GM21447 (cell line): ENCODE data around the gene ITK.
A peak's percentile ranks its signal among the peaks of the same experiment; 100 is the strongest.
"Not testable (repeated sequence)": the region's sequence is repeated elsewhere in the genome, so short reads cannot be mapped to it uniquely, and the experiment has no call there.

ENCODE experiments used
- ATAC-seq: cut with Tn5 transposase; IDR thresholded peaks from one replicate; pipeline ENCODE4 v1.9.1; 2021; ENCODE audit not compliant: unreplicated experiment

The ITK gene

DNA sequence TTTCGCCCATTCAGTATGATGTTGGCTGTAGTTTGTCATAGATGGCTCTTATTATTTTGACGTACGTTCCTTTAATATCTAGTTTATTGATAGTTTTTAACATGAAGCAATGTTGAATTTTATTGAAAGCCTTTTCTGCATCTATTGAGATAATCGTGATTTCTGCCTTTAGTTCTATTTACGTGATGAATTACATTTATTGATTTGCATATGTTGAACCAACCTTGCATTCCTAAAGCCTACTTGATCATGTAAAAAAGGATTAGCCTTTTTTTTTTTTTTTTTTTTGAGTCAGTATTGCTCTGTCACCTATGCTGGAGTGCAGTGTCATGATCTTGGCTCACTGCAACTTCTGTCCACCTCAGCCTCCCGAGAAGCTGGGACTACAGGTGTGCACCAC is 25.1 kb downstream of the ITK start:
- no peak for ATAC-seq

DNA sequence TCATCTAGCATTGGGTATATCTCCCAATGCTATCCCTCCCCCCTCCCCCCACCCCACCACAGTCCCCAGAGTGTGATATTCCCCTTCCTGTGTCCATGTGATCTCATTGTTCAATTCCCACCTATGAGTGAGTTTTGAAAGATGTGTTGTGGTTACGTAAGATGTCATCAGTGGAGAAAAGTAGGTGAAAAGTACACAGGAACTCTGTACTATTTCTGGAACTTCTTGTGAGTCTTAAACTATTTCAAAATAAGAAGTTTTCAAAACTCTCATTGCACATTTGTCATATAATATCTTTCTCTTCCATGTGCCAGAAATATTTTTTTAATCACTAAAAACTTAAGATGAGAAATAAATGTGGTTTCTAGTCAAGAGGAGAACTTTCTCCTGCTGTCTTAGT is 30.0 kb downstream of the ITK start:
- not testable (repeated sequence) for ATAC-seq

DNA sequence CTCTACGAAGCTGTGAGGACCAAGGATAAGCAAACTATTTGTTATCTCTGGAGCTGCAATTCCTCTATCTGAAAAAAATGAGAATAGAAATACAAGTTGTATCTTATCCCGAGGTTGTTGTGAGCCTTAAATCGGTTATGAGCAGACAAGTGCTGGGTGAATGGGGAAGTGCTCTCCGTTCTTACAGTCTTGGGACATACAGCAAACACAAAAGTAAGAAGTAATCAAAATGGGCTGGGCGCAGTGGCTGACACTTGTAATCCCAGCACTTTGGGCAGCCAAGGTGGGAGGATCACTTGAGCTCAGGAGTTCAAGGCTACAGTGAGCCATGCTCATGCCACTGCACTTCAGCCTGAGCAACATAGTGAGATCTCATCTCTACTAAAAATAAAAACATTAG is 31.7 kb downstream of the ITK start:
- ATAC-seq, result no peak

DNA sequence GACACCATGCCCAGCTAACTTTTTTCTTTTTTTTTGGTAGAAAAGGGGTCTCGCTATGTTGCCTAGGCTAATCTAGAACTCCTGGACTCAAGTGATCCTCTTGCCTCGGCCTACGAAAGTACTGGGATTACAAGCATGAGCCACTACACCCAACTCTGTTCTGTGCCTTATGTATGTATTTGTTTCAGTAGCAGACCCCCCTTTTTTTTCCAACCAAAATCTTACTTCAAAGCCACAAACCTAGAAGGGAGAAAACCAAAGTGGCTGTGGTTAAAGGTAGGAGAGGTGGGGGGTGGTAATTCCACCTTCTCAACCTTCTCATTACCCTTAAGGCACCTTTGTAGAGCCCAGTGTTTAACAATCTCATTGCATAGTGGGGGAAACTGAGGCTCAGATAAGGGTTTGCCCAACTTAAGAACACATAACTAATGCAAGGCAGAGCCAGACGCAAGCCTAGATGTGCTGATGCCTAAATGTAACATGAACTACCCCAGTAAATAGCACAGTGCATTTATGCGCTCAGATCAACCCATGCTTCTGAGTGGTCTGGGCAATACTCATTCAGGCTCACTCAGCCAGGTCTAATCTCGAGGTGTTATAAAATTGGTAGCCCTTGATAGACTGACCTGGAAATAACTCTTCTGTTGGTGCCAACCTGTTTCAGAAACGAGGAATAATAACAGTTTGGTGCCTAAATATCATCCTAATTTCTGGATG is 33.0 kb downstream of the ITK start:
- no peak for ATAC-seq

DNA sequence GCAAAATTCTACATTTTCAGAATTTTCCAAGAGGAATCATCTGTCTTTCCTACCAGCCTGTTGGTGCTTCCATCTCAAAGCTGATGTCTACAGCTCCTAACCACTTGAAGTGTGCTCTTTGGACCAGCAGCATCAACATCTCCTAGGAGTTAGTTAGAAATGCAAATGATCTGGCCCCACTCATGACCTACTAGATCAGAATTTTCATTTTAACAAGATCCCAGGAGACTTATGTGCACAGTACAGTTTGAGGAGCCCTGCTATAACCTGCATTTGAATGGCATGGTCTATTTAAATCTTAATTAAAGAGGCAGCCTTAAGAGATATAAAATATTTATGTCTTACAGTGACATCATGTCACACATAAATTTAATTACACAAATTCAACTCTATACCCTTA is 33.8 kb downstream of the ITK start:
- no peak for ATAC-seq

DNA sequence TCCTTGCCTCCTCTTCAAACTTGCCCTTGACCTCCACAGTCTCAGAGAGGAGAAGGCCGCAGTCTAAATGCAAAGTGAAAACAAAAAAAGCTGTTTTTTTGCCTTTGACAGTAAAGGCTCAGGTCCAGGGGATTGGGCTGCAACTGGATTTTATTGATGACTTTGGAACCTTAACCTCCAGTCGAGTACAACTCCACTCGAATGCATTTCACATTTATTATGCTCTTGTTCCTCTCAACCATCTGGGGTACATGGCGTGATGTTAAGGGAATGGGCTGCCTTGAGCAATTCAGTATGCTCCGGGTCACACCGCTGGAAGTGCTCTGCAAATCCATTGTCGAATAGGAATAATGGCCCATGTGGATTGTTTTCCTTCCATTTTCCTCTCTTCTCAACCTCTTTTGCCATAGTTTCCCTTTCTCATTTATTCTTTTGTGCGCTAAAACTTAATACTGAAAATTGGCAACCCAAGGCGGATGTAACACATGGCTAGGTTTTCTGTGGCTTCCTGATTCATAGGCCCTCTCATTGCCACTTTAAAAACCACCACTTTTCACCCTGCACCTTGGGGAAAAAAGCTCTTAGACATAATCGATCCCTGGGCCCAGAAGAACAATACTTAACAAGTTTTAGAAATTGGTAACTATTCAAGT is 34.3 kb downstream of the ITK start:
- ATAC-seq, result peak; percentile 47

DNA sequence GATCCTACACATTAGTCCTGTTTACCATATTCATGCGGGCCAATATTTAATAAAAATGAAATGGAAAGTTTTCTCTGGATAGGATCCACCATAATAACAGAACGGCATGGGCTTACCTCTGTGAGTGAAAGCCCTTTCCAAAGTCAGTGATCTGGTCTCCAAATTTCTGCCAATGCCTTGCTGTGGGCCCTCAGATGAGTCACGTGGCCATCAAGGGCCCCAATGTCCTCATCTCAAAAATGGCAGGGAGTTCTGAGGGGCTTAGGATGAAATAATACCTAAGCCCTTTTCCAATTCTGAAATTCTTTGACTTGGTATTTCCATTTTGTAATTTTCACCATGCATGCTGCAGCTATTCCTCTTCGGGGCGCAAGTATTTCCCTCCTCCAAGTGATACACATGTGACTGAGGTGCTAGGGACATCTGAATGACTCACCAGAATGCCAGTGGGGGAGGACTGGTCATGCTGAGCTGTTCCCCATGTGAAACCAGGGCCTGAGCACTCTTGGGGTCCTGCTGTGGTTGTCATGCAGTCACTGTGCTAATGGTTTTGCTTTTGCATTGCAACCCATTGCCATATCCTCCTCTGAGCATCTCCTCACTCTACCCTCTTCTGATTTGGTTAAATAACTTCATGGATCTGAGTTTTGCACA is 35.0 kb downstream of the ITK start:
- ATAC-seq, result no peak

DNA sequence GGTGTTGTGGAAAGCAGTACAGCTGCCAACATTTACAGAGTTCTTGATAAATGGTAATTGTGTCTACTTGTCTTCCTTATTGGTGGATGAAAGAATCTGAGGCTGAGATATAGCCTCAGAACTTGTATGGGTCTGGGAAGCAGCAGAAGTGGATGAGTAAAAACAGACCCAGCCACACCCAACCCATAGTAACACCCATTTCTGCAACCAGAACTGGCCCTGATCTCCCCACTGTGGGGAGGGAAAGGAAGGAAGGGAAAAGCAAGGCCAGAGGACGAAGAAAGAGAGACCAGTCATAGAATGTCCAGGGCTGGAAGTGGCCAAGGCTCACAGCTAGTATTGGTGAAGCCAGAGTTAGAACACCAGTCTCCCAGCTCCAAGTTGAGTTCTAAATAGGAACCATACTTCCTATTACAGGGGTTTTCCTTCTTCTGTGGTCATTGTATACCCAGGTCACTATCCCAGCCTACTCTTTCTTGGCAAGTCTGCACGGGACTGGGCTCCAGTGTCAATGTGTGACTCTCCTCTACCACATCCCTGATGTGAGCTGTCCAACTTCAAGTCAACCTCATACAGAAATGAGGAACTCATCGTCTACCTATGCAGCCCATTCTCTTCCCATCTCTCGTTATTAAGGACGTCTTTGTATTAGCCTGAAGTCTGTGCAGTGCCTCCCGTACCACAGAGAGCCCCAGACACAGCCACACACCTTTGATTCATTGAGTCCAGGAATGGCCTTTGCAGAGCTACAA is 35.9 kb downstream of the ITK start:
- no peak for ATAC-seq

DNA sequence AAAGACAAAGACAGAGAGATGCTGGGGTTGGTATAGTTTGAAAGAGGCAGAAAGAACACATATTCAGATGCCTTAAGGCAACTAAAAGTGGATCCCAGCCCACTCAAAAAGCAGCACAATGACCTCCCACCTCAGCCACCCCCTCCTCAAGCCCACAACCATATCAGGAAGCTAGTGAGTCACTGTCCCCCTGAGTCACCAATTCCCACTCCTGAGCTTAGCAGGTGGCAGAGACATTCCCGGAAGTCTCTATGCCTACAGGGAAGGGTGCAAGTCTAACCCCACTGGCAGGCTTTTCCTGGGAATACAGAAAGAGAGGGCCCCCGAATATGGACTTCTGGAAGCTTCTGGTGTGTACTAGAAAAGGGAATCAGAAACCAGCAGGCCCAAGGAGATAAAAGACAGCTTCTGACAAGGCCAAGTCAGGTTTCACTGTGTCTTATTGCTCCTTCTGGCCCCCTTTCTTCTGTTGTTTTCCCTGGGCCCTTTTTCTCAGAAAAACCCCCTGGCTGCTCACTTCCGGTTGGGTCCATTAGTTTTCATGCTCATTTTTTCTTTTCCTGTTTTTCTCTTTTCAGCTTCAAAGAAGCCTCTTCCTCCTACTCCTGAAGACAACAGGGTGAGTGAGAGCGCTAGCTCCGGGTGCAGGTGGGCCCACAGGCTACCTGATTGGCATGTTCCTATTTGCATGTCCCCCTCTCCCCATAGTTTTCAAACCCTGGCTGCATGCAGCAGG is 36.8 kb downstream of the ITK start:
- no peak for ATAC-seq

DNA sequence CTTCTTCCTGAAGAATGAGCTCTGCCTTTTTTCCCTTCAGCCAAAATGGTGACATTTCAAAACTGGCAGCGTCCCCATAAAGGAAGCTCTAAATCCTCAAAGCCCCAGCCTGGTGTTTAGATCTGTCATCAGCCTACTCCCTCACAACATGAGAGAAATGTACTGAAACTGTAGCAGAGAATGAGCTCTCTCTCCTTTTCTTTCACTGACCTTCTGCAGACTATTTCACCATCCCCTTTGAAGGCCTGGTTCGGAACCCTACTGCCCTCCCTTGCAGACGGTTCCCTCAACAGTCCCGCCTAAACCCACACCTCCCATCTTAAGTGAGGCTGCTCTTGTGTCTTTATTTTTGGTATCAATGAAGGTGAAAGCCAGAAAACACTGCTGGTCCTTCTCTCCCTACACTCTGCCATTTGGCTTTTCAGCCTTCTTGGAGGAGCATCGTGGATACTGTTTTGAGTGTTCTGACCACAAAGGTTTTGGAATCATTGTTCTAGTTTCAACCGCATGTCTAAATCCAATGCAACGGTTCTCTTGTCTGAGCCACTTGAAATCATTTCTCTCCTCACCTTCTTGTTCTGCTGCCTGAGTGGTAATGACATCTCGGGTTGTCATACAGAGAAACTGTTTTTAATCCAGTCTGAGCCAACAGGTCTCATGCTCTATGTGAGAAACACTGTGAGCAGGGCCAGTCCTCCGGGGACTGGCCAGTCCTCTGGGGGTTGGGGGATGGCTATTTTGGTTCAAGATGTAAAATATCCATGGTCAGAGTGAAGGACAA is 39.0 kb downstream of the ITK start:
- ATAC-seq, result peak; percentile 50

DNA sequence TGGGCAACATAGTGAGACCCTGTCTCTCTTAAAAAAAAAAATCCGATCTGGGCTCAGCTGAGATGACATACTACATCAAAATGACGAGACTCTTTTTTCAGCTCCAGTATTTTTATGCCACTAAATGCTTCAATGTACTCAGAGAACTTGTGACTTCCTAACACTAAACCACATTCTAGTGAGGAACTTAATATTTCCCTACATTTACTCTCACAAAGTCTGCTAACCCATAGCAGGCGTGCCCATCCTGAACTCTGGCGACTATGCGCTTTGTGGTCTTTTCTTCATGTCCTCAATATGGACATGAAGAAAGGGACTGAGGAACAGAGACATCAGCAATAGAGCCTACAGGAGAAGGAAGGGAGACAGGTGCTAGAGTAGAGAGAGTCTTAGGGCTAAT is 41.3 kb downstream of the ITK start:
- ATAC-seq, result no peak

DNA sequence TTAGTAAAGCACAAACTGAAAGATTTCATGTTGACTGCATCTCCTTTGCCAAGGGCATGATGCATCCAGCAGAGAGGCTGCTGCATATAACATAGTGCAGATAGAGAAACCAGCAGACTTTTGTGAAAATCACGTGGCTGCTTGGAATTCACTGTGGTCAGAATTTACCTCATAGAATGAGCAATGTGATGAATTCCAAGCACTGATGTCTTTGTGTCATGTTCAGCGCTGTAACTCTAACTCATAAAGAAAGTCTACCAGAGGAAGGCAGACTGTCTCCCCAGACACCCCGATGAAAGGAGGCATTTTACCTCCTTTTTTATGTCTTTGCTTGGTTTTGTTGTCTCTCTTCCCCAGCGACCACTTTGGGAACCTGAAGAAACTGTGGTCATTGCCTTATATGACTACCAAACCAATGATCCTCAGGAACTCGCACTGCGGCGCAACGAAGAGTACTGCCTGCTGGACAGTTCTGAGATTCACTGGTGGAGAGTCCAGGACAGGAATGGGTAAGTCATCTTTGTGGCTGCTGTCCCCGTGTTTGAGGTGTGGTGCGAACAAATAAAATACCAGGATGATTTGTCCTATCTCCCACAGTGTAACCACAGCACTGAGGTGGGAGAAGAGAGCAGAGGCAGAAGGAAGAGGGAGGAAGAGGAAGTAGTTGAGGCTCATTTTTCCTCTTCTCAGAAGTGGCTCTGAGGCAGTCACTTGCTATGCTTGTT is 42.0 kb downstream of the ITK start:
- ATAC-seq, result no peak

DNA sequence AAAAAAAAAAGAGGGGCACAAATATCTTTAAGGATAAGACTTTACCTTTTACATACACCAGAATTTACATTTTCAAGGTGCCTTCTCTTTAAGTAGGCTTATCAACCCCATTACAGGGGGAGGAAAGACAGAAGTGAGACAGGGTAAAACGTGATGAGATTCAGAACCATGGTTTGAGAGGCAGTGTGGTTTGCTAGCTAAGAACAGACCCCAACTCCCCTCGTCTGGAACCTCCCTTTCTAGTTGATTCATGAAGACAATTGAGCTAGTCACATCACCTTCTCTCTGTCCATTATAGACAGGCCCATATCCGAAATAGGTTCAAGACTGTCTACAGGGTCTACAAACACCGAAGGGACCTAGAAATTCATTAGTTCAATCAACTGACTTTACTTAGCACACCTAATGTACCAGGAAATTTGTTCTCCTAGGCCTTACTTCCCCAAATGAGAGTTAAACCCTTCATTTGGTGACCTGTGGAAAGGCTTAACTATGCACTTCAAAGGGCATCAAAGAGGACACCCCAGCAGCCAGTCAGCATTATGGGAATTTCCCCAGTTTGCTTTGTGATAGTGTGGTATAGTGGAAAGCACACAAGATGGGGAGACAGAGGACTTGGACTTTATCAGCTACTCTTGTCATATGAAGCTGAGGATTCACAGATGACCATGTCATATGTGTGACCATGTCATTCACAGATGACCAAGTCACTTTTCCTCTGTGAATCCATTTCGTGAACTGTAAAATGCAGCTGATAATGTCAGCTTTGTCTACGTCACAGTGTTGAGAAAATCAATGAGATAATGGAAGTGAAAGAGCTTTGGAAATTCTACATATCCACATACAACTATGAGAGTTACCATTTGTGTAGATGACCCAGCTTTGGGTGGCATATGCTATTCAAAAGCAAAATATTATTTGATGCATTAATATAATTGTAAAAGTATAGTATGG is 45.1 kb downstream of the ITK start:
- ATAC-seq, result no peak

DNA sequence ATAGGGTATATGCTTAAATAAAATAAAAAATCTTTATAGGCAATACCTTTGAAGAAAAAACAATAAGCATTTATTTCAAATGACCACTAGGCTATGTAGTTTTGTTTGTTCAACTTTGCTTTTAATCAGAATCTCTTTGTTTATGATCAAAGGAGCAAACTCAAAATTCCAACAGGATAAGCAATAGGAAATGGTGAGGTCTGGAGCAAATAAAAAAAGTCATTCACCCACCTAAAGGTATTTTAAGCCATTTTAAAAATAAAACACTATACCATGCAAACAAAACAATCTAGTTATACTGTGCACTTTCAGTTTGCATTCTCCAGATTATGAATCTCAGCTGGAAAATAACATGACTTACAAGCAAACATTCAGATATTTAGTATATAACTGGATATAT is 50.0 kb downstream of the ITK start:
- ATAC-seq, result no peak

DNA sequence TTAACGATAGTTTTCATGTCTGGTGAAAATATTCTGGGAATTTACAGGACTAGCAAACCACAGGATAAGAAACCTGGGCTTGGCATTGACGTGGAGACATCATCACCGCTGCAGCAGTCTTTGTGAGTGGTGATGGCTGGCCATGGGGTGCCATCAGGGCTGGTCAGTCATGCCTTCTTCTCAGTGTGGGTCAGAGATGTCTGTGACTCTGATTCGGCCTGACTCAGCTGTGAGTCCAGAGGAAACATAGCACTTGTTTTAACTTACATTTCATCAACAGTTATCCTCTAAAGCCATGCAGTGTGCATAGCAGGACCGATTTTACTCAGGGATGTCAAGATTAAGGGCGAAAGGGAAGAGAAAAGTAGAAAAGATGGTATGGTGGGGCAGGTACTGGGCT is 52.1 kb downstream of the ITK start:
- ATAC-seq, result no peak

DNA sequence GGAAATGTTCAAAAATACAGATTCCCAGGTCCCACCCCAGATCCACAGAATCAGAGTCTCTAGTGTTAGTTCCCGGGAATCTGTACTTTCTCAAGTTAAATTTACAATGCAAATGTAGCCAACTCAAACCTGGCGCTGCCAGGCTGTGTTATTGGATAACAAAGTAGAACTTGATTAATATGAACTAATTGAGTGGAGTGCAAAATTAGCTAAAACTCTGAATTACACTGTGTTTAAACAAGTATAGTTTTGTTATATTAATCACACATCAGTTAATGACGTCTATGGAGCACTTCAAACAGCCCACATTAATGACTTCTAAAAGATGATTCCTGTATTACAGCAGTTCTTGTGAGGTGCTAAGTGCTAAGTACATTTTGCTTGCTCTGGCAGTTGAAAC is 52.9 kb downstream of the ITK start:
- no peak for ATAC-seq

DNA sequence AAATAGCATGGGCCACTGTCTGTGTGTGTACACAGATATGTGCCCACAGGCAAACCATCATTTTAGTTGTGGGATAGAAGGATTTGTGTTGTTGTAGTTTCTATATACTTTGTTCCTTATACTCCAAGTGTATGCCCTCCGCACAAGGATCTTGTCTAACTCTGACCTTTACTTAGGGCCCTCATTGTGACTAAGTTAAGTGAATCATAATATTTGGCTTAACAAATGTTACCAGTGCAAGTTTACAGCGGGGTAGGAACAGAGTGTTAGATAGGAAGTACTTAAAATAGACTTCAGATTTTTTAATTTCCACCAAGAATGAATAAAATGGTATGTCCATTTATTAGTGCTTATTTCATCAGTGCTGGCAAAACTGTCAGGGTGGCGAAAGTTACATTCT is 55.8 kb downstream of the ITK start:
- ATAC-seq, result no peak

DNA sequence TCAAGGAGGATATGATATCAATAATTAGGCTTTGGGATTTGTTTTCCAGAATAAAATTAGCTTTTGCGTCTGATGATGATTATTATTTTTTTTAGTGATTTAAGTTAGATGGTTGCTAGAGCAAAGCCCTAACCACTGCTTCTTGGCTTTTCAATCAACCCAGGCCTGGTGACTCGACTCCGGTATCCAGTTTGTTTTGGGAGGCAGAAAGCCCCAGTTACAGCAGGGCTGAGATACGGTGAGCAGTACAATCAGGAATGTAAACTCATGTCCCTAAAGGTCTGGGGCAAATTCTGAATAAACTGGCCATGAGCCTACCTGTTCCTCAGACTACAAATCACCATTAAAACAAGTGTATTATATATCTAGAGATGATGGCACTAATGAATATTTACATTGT is 60.8 kb downstream of the ITK start:
- ATAC-seq, result no peak

DNA sequence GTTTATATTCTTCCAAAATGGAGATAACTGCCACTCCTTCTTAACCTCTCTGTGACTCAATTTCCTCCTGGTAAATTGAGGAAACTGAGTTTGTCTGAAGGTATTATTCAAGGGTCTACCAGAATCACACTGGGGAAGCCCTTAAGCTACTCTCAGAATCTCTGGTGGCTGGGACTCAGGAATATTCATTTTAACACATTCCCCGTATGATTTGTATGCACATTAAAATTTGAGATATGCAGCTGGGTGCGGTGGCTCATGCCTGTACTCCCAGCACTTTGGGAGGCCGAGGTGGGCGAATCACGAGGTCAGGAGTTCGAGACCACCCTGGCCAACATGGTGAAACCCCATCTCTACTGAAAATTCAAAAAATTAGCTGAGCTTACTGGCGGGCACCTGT is 64.1 kb downstream of the ITK start:
- not testable (repeated sequence) for ATAC-seq
